GM12878 (cell line): ENCODE results near the gene KAT2A. TPM values are rescaled to one million over a fixed set of nuclear protein-coding genes. Genes with fewer than 3 reads are reported as not detected.

Experiments
- ATAC-seq: fragments of 200-7000 bp; cut with Tn5 transposase; 3 replicates; pipeline ENCODE4 v1.9.1; 2020; ENCODE audit warnings: mild to moderate bottlenecking, moderate library complexity
- BruUV-seq: library from RNA; stranded (reverse); fragments of 400-500 nt; replicated peaks from 2 replicates; lab custom pipeline; 2021; lab: Mats Ljungman, UMichigan
- CTCF ChIA-PET: fragments of 300-600 bp; sonication (Branson Sonifier 250); formaldehyde crosslinking; extraction: SDS; loops from one replicate; lab custom pipeline; 2021; ENCODE audit warnings: inconsistent platforms; lab: Yijun Ruan, JAX
- POLR2A ChIA-PET: fragments of 350-600 bp; formaldehyde crosslinking; extraction: SDS; loops from one replicate; lab custom pipeline; 2021; ENCODE audit warnings: inconsistent platforms; lab: Charles Lee
- RAD21 ChIA-PET: fragments of 300-600 bp; sonication (Branson Sonifier 250); formaldehyde crosslinking; loops from one replicate; lab custom pipeline; 2023; ENCODE audit warnings: antibody characterized with exemption; ENCODE audit not compliant: unreplicated experiment; lab: Charles Lee
- SMC1A ChIA-PET: fragments of 300-600 bp; sonication (Branson Sonifier 250); formaldehyde crosslinking; loops from one replicate; lab custom pipeline; 2023; ENCODE audit not compliant: unreplicated experiment, uncharacterized antibody; lab: Charles Lee
- DNase-seq: peaks from one replicate; pipeline ENCODE4 v3.0.0-alpha.2; 2011; ENCODE audit warnings: low read depth, low spot score
- FAIRE-seq: peaks from 3 replicates; lab custom pipeline; 2011; peaks lifted over from hg19 to GRCh38; lab: Jason Lieb, UNC
- H2AFZ ChIP-seq: 2 replicates; pipeline ENCODE4 v1.6.0; 2011; ENCODE audit warnings: low read depth, low read length, control low read depth; ENCODE audit not compliant: control insufficient read depth
- H3K27ac ChIP-seq: 2 replicates; pipeline ENCODE4 v1.5.1; 2011; ENCODE audit warnings: control low read depth; ENCODE audit not compliant: control insufficient read depth, insufficient read depth
- H3K27me3 ChIP-seq, 2 experiments: replicated peaks in 1 of 2; 2 replicates each; pipeline versions ENCODE4 v1.6.0 to v1.6.1; 2011; ENCODE audit warnings: low read length in 1 of 2; ENCODE audit not compliant: control insufficient read depth in 2 of 2, insufficient read depth in 2 of 2
- H3K36me3 ChIP-seq, 2 experiments: 2 replicates each; pipeline ENCODE4 v1.5.1; 2011; ENCODE audit warnings: low read length in 1 of 2; ENCODE audit not compliant: control insufficient read depth in 2 of 2, insufficient read depth in 2 of 2
- H3K4me1 ChIP-seq: 2 replicates; pipeline ENCODE4 v1.6.1; 2011; ENCODE audit warnings: mild to moderate bottlenecking, low read length, moderate library complexity, mixed read lengths; ENCODE audit not compliant: control insufficient read depth, insufficient read depth
- H3K4me2 ChIP-seq: 2 replicates; pipeline ENCODE4 v1.6.0; 2011; ENCODE audit warnings: control low read depth; ENCODE audit not compliant: control insufficient read depth, insufficient read depth
- H3K4me3 ChIP-seq: fragments of 200-600 bp; sonication (generic); 2 replicates; pipeline ENCODE4 v1.5.1; 2016
- H3K79me2 ChIP-seq: 2 replicates; pipeline ENCODE4 v1.6.0; 2011; ENCODE audit warnings: low read length; ENCODE audit not compliant: control insufficient read depth, insufficient read depth
- H3K9ac ChIP-seq: 2 replicates; pipeline ENCODE4 v1.8.0; 2011; ENCODE audit warnings: low read length, control low read depth, mixed read lengths; ENCODE audit not compliant: control insufficient read depth, insufficient read depth
- H3K9me3 ChIP-seq: replicated peaks from 3 replicates; pipeline ENCODE4 v1.5.1; 2011; ENCODE audit warnings: mild to moderate bottlenecking, low read length; ENCODE audit not compliant: control insufficient read depth, insufficient read depth
- H4K20me1 ChIP-seq: 2 replicates; pipeline ENCODE4 v1.6.0; 2011; ENCODE audit not compliant: control insufficient read depth, insufficient read depth
- CBFB ChIP-seq: IDR thresholded peaks from 2 replicates; pipeline ENCODE4 v1.6.1; 2016; ENCODE audit warnings: antibody characterized with exemption, low read depth
- CBX5 ChIP-seq: sonication (generic); IDR thresholded peaks from 2 replicates; pipeline ENCODE4 v1.6.1; 2016; ENCODE audit warnings: low read depth, moderate library complexity, mild to moderate bottlenecking, inconsistent platforms
- CEBPZ ChIP-seq: fragments of 150-350 bp; IDR thresholded peaks from 2 replicates; pipeline ENCODE4 v1.6.1; 2016; ENCODE audit warnings: low read depth, low read length
- CHD1 ChIP-seq: IDR thresholded peaks from 2 replicates; pipeline ENCODE4 v1.6.1; 2012; ENCODE audit warnings: low read depth, low read length, improper control_type of control experiment
- CHD2 ChIP-seq: IDR thresholded peaks from 2 replicates; pipeline ENCODE4 v1.6.1; 2011; ENCODE audit warnings: low read depth, low read length, improper control_type of control experiment, borderline replicate concordance
- CHD4 ChIP-seq: fragments of 200-600 bp; sonication (generic); IDR thresholded peaks from 2 replicates; pipeline ENCODE4 v1.6.1; 2016; ENCODE audit warnings: mild to moderate bottlenecking
- E2F8 ChIP-seq: fragments of 450-650 bp; IDR thresholded peaks from 2 replicates; pipeline ENCODE4 v1.6.1; 2018; ENCODE audit warnings: mild to moderate bottlenecking, low read depth, moderate library complexity; ENCODE audit not compliant: partially characterized antibody
- FOXM1 ChIP-seq: IDR thresholded peaks from 2 replicates; pipeline ENCODE4 v1.6.1; 2012; ENCODE audit warnings: low read depth, mild to moderate bottlenecking, inconsistent platforms, low read length, moderate library complexity
- MEF2A ChIP-seq: IDR thresholded peaks from 2 replicates; pipeline ENCODE4 v1.6.1; 2011; ENCODE audit warnings: low read depth, mild to moderate bottlenecking, low read length, moderate library complexity; ENCODE audit not compliant: insufficient read depth
- MYC ChIP-seq: IDR thresholded peaks from 2 replicates; pipeline ENCODE4 v1.6.1; 2011; ENCODE audit warnings: mild to moderate bottlenecking, low read length, moderate library complexity, inconsistent platforms; ENCODE audit not compliant: insufficient read depth, insufficient replicate concordance, insufficient read length, severe bottlenecking
- NRF1 ChIP-seq: conservative IDR thresholded peaks from 2 replicates; pipeline ENCODE4 v1.6.1; 2011; ENCODE audit warnings: mild to moderate bottlenecking, low read depth, low read length, improper control_type of control experiment
- PAX5 ChIP-seq: IDR thresholded peaks from 2 replicates; pipeline ENCODE4 v1.6.1; 2011; ENCODE audit warnings: low read depth, low read length, borderline replicate concordance
- SMAD5 ChIP-seq: IDR thresholded peaks from 2 replicates; pipeline ENCODE4 v1.6.1; 2016; ENCODE audit warnings: antibody characterized with exemption, low read depth
- SUZ12 ChIP-seq: fragments of 200-600 bp; sonication (generic); IDR thresholded peaks from one replicate; pipeline ENCODE4 v1.6.1; 2018; ENCODE audit warnings: antibody characterized with exemption, mild to moderate bottlenecking; ENCODE audit not compliant: unreplicated experiment
- ZSCAN29 ChIP-seq: fragments of 450-650 bp; IDR thresholded peaks from 2 replicates; pipeline ENCODE4 v1.6.1; 2017; ENCODE audit warnings: mild to moderate bottlenecking, moderate library complexity
- WGBS: methylation state at CpG from one replicate; pipeline ENCODE4 v1.1.6; 2016; ENCODE audit warnings: low lambda C conversion rate; ENCODE audit not compliant: insufficient replicate concordance, insufficient coverage; ENCODE audit errors: missing lambda C conversion rate; 5-methylcytosine and 5-hydroxymethylcytosine counted together
- in situ Hi-C: fragments of 300-500 bp; cut with MboI; formaldehyde crosslinking; loops from 9 replicates; pipeline ENCODE4 v1.14.3; 2018; ENCODE audit warnings: mixed read lengths
- intact Hi-C: fragments of 100-400 bp; cut with micrococcal nuclease; formaldehyde crosslinking; loops from one replicate; pipeline ENCODE4 v1.14.2; 2022; ENCODE audit not compliant: unreplicated experiment
- polyA plus RNA-seq, 11 experiments: library from polyadenylated mRNA; depleted of rRNA in 4 of 11; unstranded in 6 of 11; stranded (reverse) in 5 of 11; fragments of >200 nt; fragmentation: Nextera tagmentation in 4 of 11; fragmentation: Illumina TruSeq in 1 of 11; extraction: Ambion mirVana in 4 of 11; extraction: Trizol in 1 of 11; gene quantifications; 1 replicate in 1 of 11; 2 replicates in 10 of 11; pipeline versions ENCODE4 v1.2.1 to v1.2.3, GENCODE V29; 2011 to 2016; ENCODE audit warnings: inconsistent platforms in 2 of 11, missing spikeins in 2 of 11, low read depth in 1 of 11
- total RNA-seq, 4 experiments: library from RNA; depleted of rRNA in 3 of 4; stranded (reverse); fragments of >200 nt in 3 of 4; fragmentation: Illumina TruSeq in 1 of 4; extraction: Trizol in 1 of 4; gene quantifications; 2 replicates each; pipeline versions ENCODE4 v1.2.1 to v1.2.3, GENCODE V29; 2013 to 2021

KAT2A gene
- total and polyA plus RNA-seq, 10 of the 15 experiments (the other 5 are each of a cell fraction or from before 2014, with no cell fraction given), result 0.85 to 47.5 (median 14.6) TPM

- in situ Hi-C loops, result no loop called here
- Histone ChIP-seq H3K27ac (no peak overlapping the region), H3K4me3 (no peak overlapping the region), H3K9me3 (no peaks in the 10 kb centered on the region), H3K9ac (no peak overlapping the region), H3K4me1 (no peaks in the 10 kb centered on the region; the same call in 1 of the 2 replicates), H2AFZ (no peak overlapping the region), H3K4me2 (no peak overlapping the region), H3K36me3 (peaks cover 4 to 7% of the 10 kb centered on the region in 2 experiments; a peak in 3 of 4 replicates), H3K27me3 (no peaks in the 10 kb centered on the region), H4K20me1 (0 out of 2 replicates have a peak, but pooled peaks cover 3% of the 10 kb centered on the region), H3K79me2 (peaks cover 48% of the 10 kb centered on the region)
- DNase-seq, result no peak
- ChIA-PET CTCF (no interaction called here), RAD21 (no interaction called here), POLR2A (no interaction called here), SMC1A (no interaction called here)
- intact Hi-C loops, result no loop called here
- ATAC-seq, result no peak
- no peak for FAIRE-seq
- TSS peak; percentile 17 for BruUV-seq
- 87% methylated on average over 13 of the region's 13 CpGs for WGBS
- TF ChIP-seq CBFB (no peak), ZSCAN29 (no peak), E2F8 (no peak), SMAD5 (no peak), MYC (no peak), CHD1 (no peak), CHD2 (no peak), CEBPZ (no peak), SUZ12 (no peak), NRF1 (no peak), CHD4 (no peak), PAX5 (no peak), CBX5 (no peak), FOXM1 (no peak), MEF2A (no peak)
These were observed 25.9 kb upstream of the KAT2A start for GRCh38 chr17:42146911-42147607.
